Liver (tissue), 9 donors: ENCODE data around the gene RASGRF1. TPM values are rescaled to one million over a fixed set of nuclear protein-coding genes. Genes with fewer than 3 reads are reported as not detected.

Experiments used
- DNase-seq: peaks from one replicate; pipeline ENCODE4 v3.0.0-alpha.2; 2017; ENCODE audit warnings: low spot score
- H3K27ac ChIP-seq, 2 donors: one replicate each; pipeline ENCODE4 v1.7.0; 2013; ENCODE audit warnings: inconsistent platforms in 2 of 2, low read length in 2 of 2, control low read depth in 1 of 2, low read depth in 1 of 2, mild to moderate bottlenecking in 1 of 2
- H3K27me3 ChIP-seq, 4 donors: one replicate each; pipeline versions ENCODE4 v1.6.1 to v1.7.0; 2013; ENCODE audit warnings: low read length in 3 of 4, inconsistent platforms in 1 of 4, mild to moderate bottlenecking in 1 of 4, moderate library complexity in 1 of 4; ENCODE audit not compliant: control insufficient read depth in 4 of 4, insufficient read depth in 4 of 4
- H3K36me3 ChIP-seq, 4 donors: one replicate each; pipeline versions ENCODE4 v1.6.1 to v1.7.0; 2013; ENCODE audit warnings: low read length in 3 of 4, mild to moderate bottlenecking in 3 of 4, low read depth in 1 of 4, moderate library complexity in 1 of 4; ENCODE audit not compliant: control insufficient read depth in 4 of 4, insufficient read depth in 3 of 4
- H3K4me1 ChIP-seq, 4 donors: one replicate each; pipeline versions ENCODE4 v1.6.1 to v1.7.0; 2013; ENCODE audit warnings: low read length in 3 of 4, mild to moderate bottlenecking in 3 of 4, moderate library complexity in 1 of 4; ENCODE audit not compliant: control insufficient read depth in 4 of 4, insufficient read depth in 4 of 4
- H3K4me3 ChIP-seq, 3 donors: one replicate each; pipeline versions ENCODE4 v1.6.1 to v1.7.0; 2013; ENCODE audit warnings: low read length in 3 of 3, control low read depth in 1 of 3, low read depth in 1 of 3, mild to moderate bottlenecking in 1 of 3
- H3K9ac ChIP-seq, 2 donors: one replicate each; pipeline ENCODE4 v1.7.0; 2013; ENCODE audit warnings: low read length in 2 of 2, mild to moderate bottlenecking in 2 of 2, moderate library complexity in 2 of 2, control low read depth in 1 of 2, low read depth in 1 of 2
- H3K9me3 ChIP-seq, 4 donors: one replicate each; pipeline versions ENCODE4 v1.6.1 to v1.7.0; 2013; ENCODE audit warnings: low read length in 3 of 4; ENCODE audit not compliant: control insufficient read depth in 4 of 4
- CTCF ChIP-seq: fragments of 150-350 bp; IDR thresholded peaks from 2 replicates; pipeline ENCODE4 v1.5.1; 2017; ENCODE audit warnings: improper control_type of control experiment, low read depth, low read length; ENCODE audit not compliant: missing input control
- EGR1 ChIP-seq, 2 donors: IDR thresholded peaks; 2 replicates each; pipeline ENCODE4 v1.6.1; 2016 to 2018; ENCODE audit warnings: antibody characterized with exemption in 2 of 2, low read depth in 2 of 2
- FOXA1 ChIP-seq: IDR thresholded peaks from 2 replicates; pipeline ENCODE4 v1.6.1; 2016; ENCODE audit warnings: antibody characterized with exemption
- FOXA2 ChIP-seq: IDR thresholded peaks from 2 replicates; pipeline ENCODE4 v1.6.1; 2016; ENCODE audit warnings: antibody characterized with exemption
- GABPA ChIP-seq, 2 donors: IDR thresholded peaks in 1 of 2; conservative IDR thresholded peaks in 1 of 2; 2 replicates each; pipeline ENCODE4 v1.6.1; 2016; ENCODE audit warnings: antibody characterized with exemption in 2 of 2, mild to moderate bottlenecking in 1 of 2, moderate library complexity in 1 of 2
- HNF4A ChIP-seq, 2 donors: conservative IDR thresholded peaks; 2 replicates each; pipeline ENCODE4 v1.6.1; 2016; ENCODE audit warnings: antibody characterized with exemption in 2 of 2, mild to moderate bottlenecking in 2 of 2
- HNF4G ChIP-seq: IDR thresholded peaks from 2 replicates; pipeline ENCODE4 v1.6.1; 2016; ENCODE audit warnings: antibody characterized with exemption
- JUND ChIP-seq, 2 donors: IDR thresholded peaks; 2 replicates each; pipeline ENCODE4 v1.6.1; 2016; ENCODE audit warnings: antibody characterized with exemption in 2 of 2
- MAX ChIP-seq: IDR thresholded peaks from 2 replicates; pipeline ENCODE4 v1.6.1; 2016; ENCODE audit warnings: antibody characterized with exemption
- RAD21 ChIP-seq, 2 donors: IDR thresholded peaks; 2 replicates each; pipeline ENCODE4 v1.6.1; 2016; ENCODE audit warnings: antibody characterized with exemption in 2 of 2, mild to moderate bottlenecking in 2 of 2
- REST ChIP-seq: IDR thresholded peaks from 2 replicates; pipeline ENCODE4 v1.6.1; 2016; ENCODE audit warnings: antibody characterized with exemption, mild to moderate bottlenecking
- RXRA ChIP-seq, 2 donors: IDR thresholded peaks; 2 replicates each; pipeline ENCODE4 v1.6.1; 2017 to 2018; ENCODE audit warnings: antibody characterized with exemption in 2 of 2, mild to moderate bottlenecking in 1 of 2
- SP1 ChIP-seq: IDR thresholded peaks from 2 replicates; pipeline ENCODE4 v1.6.1; 2018; ENCODE audit warnings: antibody characterized with exemption, mild to moderate bottlenecking
- TAF1 ChIP-seq: conservative IDR thresholded peaks from 2 replicates; pipeline ENCODE4 v1.6.1; 2016; ENCODE audit warnings: antibody characterized with exemption, mild to moderate bottlenecking
- YY1 ChIP-seq: IDR thresholded peaks from 2 replicates; pipeline ENCODE4 v1.6.1; 2016; ENCODE audit warnings: antibody characterized with exemption, mild to moderate bottlenecking
- ZBTB33 ChIP-seq: IDR thresholded peaks from 2 replicates; pipeline ENCODE4 v1.6.1; 2016; ENCODE audit warnings: antibody characterized with exemption
- WGBS: extraction: QIAGEN DNeasy Blood & Tissue Kit; methylation state at CpG from one replicate; pipeline ENCODE4 v1.1.7; 2013; 5-methylcytosine and 5-hydroxymethylcytosine counted together
- polyA plus RNA-seq, 2 donors: library from polyadenylated mRNA; stranded (reverse) in 1 of 2; unstranded in 1 of 2; fragments of 200-250 nt in 1 of 2; fragments of >200 nt in 1 of 2; fragmentation: Nextera tagmentation in 1 of 2; extraction: Ambion mirVana in 1 of 2; gene quantifications; one replicate each; pipeline versions ENCODE4 v1.2.1 to v1.2.3, GENCODE V29; 2013 to 2015
- total RNA-seq, 2 donors: library from RNA; depleted of rRNA; stranded (reverse); fragments of >200 nt; gene quantifications; one replicate each; pipeline ENCODE4 v1.2.3, GENCODE V29; 2014
- TF ChIP-seq, protein P1 (sequence below): IDR thresholded peaks from 2 replicates; pipeline ENCODE4 v1.6.1; 2016; ENCODE audit warnings: antibody characterized with exemption
- donor health status: healthy.
- donor health status: healthy.
- donor health status: healthy.
- donor health status: healthy.
- donor health status: healthy.

The RASGRF1 gene
- total and polyA plus RNA-seq, 4 donors = 0.28 TPM; not detected in 3

DNA sequence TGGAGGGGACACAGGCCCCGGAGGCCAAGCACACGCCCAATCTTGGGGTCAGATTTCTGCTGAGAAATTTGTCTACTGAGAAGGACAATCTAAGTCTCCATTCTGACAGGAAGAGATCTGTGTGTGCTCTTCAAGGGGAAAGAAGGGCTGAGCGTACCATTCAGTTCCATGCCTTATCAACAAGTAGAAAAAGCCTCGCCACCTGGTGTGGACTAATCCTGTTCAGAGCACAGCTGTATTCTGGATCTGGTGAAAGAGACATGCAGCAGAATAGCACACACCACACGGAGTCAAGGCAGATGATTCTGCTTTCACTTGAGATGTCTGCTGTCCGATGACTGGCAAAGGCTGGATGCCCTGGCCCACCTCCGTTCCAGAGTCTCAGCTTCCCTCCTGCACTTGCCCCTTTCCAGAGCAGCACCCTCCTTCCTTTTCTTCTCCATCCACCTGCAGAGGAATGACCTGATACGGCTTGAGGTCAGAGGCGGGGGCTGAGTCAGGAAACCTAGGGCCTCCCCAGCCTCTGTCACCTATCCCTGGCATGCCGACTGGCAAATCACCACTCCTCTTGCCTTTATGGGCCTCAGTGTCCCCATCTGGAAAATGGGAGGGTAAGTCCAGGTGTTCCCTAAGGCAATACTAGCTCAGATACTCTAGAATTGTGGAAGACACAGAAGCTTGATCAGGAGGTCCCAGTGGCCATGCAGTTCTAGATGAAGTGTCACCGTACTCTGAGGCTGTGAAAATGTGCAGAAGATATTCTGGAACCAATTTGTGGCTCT lies 108.9 kb downstream of the RASGRF1 start:
- H3K27me3 ChIP-seq = no peaks in the 10 kb centered on the region
- peaks cover 0 to 10% (median 2%) of the 10 kb centered on the region in 4 donors for H3K4me1 ChIP-seq
- no peaks in the 10 kb centered on the region for H3K9me3 ChIP-seq
- TF ChIP-seq RAD21 (IDR thresholded peaks at IDR 0.05) (no peak), TAF1 (no peak), EGR1 (IDR thresholded peaks at IDR 0.05; ENCODE audit: low read depth in 2 of 2) (no peak), ZBTB33 (no peak), FOXA1 (no peak), HNF4A (conservative IDR thresholded peaks at IDR 0.05) (no peak), HNF4G (no peak), JUND (IDR thresholded peaks at IDR 0.05) (no peak), REST (no peak), SP1 (no peak), YY1 (no peak), RXRA (IDR thresholded peaks at IDR 0.05) (no peak), CTCF (no peak), GABPA (IDR thresholded peaks at IDR 0.05 in 1 of 2, conservative IDR thresholded peaks at IDR 0.05 in 1 of 2) (no peak), FOXA2 (no peak), MAX (no peak)
- TF ChIP-seq, protein P1, sequence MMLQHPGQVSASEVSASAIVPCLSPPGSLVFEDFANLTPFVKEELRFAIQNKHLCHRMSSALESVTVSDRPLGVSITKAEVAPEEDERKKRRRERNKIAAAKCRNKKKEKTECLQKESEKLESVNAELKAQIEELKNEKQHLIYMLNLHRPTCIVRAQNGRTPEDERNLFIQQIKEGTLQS = no peak
- H3K4me3 ChIP-seq = no peak overlapping the region
- H3K9ac ChIP-seq = no peak overlapping the region
- H3K36me3 ChIP-seq = no peaks in the 10 kb centered on the region
- DNase-seq = no peak
- WGBS = 94% methylated on average over 11 of the region's 11 CpGs
- no peak overlapping the region for H3K27ac ChIP-seq
